ENCODE data around the gene TTLL12. TPM values are rescaled to one million over a fixed set of nuclear protein-coding genes. Genes with fewer than 3 reads are reported as not detected.

Gene TTLL12
- total and polyA plus RNA-seq, 5 experiments from 2014 or later = 16.2 to 31.4 (median 26.0) TPM

DNA sequence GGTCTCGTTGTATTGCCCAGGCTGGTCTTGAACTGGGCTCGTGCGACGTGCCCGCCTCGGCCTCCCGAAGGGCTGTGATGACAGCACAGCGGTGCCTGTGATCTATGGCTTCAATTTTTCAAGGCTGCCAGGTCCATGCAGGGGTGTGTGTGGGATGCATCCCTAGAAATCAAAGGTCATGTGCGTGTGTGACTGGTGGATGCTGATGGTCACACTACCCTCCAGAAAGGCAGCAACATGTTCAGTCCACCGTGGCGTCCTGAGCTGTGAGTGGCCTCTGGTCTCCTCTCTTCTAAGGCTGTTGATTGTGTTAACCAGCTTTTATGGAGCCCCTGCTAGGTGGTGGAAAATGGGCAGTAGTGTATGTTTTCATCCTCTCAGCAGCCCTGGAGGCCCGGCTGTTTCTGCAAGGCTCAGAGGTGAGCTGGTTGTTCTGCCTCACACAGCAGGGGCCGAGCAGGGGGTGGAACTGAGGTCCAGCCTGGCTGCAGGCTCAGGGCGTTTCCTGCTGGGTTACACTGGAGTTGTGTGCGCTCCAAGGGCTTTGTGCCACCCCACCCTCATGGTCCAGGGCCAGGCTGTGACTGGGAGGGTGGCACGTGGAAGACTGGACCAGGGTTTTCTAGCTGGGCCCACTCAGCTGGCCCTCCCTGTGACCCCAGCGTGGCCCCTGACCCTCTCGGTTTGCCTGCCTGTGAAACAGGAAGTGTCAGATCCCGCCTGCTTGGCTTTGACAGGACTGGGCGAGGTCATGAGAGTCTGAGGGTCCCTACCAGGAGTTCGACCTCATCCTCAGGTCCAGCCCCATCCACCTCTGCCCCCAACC is 68.7 kb downstream of the TTLL12 start:
- Mint-ChIP-seq H3K4me3 (no peak overlapping the region), H3K27ac (no peak overlapping the region), H3K9me3 (no peaks in the 10 kb centered on the region), H3K4me1 (peaks cover 0 to 37% (median 1%) of the 10 kb centered on the region in 4 donors), H3K27me3 (peaks cover 0 to 4% (median 0%) of the 10 kb centered on the region in 5 donors), H3K36me3 (no peaks in the 10 kb centered on the region)
- POLR2A ChIA-PET = interaction anchor here (0.5 kb wide), 1 partner anchor 8 kb away, joined by 3 read pairs; the partner anchor contains the start of gene BIK
- no peak for ATAC-seq
- DNase-seq = no peak

GRCh38 chr22:43116932-43117331 is 70.0 kb downstream of the TTLL12 start:
- POLR2A ChIA-PET = interaction anchor here (1.0 kb wide), 1 partner anchor 10 kb away, joined by 4 read pairs; no protein-coding TSS in a partner anchor
- H3K27ac Mint-ChIP-seq = no peak overlapping the region

More at GRCh38 chr22:43116932-43117331, 70.0 kb downstream of the TTLL12 start:
- DNase-seq (no peak), ATAC-seq (no peak)
- Mint-ChIP-seq H3K9me3 (no peaks in the 10 kb centered on the region), H3K36me3 (no peaks in the 10 kb centered on the region), H3K27me3 (peaks cover 0 to 6% (median 0%) of the 10 kb centered on the region in 5 donors), H3K4me3 (no peak overlapping the region), H3K4me1 (peaks cover 0 to 31% (median 2%) of the 10 kb centered on the region in 4 donors)

Other genes with a start within 250 kb of the TTLL12 start
- 10 to 100 TPM; 37.6 to 44.9 TPM for gene PACSIN2, start 172.0 kb downstream of the TTLL12 start, total RNA-seq
- 10 to 100 TPM; 21.9 to 27.8 (median 23.8) TPM for gene PACSIN2, start 172.0 kb downstream of the TTLL12 start, polyA plus RNA-seq
- 1 to 10 TPM; 6.6 to 7.3 TPM for gene TTLL1, start 97.7 kb downstream of the TTLL12 start, total RNA-seq
- gene TTLL1, start 97.7 kb downstream of the TTLL12 start, polyA plus RNA-seq = 10 to 100 TPM; 12.7 to 14.5 (median 12.8) TPM
- gene BIK, start 76.4 kb downstream of the TTLL12 start, total RNA-seq = 1 to 10 TPM; 2.6 TPM
- 1 to 10 TPM; 2.8 to 6.1 (median 4.0) TPM for gene BIK, start 76.4 kb downstream of the TTLL12 start, polyA plus RNA-seq
- gene MCAT, start 43.7 kb downstream of the TTLL12 start, total RNA-seq = 10 to 100 TPM in 1 of 2 experiments, 1 to 10 TPM in 1; 9.2 to 10.1 TPM
- 10 to 100 TPM; 10.8 to 11.3 (median 10.8) TPM for gene MCAT, start 43.7 kb downstream of the TTLL12 start, polyA plus RNA-seq
- gene TSPO, start 35.6 kb downstream of the TTLL12 start, total RNA-seq = 10 to 100 TPM; 64.0 to 69.0 TPM
- 100 to 1,000 TPM; 284 to 305 (median 304) TPM for gene TSPO, start 35.6 kb downstream of the TTLL12 start, polyA plus RNA-seq
- not detected for gene SCUBE1, start 156.2 kb upstream of the TTLL12 start, total RNA-seq
- not detected for gene SCUBE1, start 156.2 kb upstream of the TTLL12 start, polyA plus RNA-seq
- gene MPPED1, start 224.9 kb upstream of the TTLL12 start, total RNA-seq = not detected
- gene MPPED1, start 224.9 kb upstream of the TTLL12 start, polyA plus RNA-seq = under 1 TPM in 1 of 3 donors, not detected in 2; 0.03 TPM